Measurements from ENCODE around the gene HECTD4. TPM values are rescaled to one million over a fixed set of nuclear protein-coding genes. Genes with fewer than 3 reads are reported as not detected.

HECTD4 gene
- total and polyA plus RNA-seq, 9 of the 15 experiments (the other 6 are each of a cell fraction or from before 2014, with no cell fraction given): 3.5 to 33.3 (median 13.5) TPM

DNA sequence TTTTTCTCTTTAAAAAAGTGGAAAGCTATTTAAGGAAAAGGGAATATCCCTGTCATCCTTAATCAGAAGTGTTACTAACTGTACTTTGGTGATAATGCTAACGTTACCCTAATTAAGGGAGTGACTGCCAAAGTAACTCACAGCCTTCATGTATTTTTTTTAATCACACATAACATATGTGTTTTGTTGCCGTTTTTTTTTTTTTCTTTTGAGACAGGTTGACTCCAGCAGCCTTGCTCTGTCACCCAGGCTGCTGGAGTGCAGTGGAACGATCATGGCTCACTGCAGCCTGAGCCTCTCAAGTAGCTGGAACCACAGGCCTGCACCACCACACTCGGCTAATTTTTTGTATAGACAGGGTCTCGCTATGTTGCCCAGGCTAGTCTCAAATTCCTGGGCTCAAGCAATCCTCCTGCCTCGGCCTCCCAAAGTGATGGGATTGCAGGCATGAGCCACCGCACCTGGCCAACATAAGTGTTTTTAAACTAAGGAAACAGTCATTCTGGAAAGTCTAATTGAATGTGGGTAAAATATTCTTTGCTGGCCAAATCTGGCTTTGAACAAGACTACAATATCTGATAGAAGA lies 56.5 kb downstream of the HECTD4 start:
- Histone ChIP-seq H3K36me3 (ENCODE audit: control insufficient read depth, insufficient read depth, low read length) (no peaks in the 10 kb centered on the region), H3K27ac (ENCODE audit: extremely low read depth, low read depth, low read length) (no peak overlapping the region), H3K4me3 (no peak overlapping the region), H4K20me1 (replicated peaks; ENCODE audit: control insufficient read depth, insufficient read depth, low read length) (no peaks in the 10 kb centered on the region), H3K4me2 (ENCODE audit: insufficient read depth, low read length) (no peak overlapping the region), H3K79me2 (ENCODE audit: control insufficient read depth, insufficient read depth, low read length) (peaks cover 17% of the 10 kb centered on the region), H3K4me1 (replicated peaks in 1 of 2; ENCODE audit: control insufficient read depth in 2 of 2, insufficient read depth in 2 of 2, low read length in 2 of 2) (peaks cover 4 to 7% of the 10 kb centered on the region in 2 experiments; a peak in 3 of 5 replicates), H3K9ac (ENCODE audit: insufficient read depth in 1 of 2, low read depth in 2 of 2, low read length in 2 of 2) (no peak overlapping the region), H2AFZ (ENCODE audit: low read depth, low read length) (no peak overlapping the region), H3K9me3 (replicated peaks; ENCODE audit: control insufficient read depth, insufficient read depth, low read depth, low read length) (no peaks in the 10 kb centered on the region), H3K9me1 (ENCODE audit: control insufficient read depth, insufficient read depth, low read length) (no peaks in the 10 kb centered on the region), H3K27me3 (ENCODE audit: control insufficient read depth in 2 of 2, insufficient read depth in 2 of 2, low read length in 2 of 2) (no peaks in the 10 kb centered on the region)
- ChIA-PET CTCF (ENCODE audit: low intra/inter-chr PET ratio) (no interaction called here), POLR2A (interaction anchor here (1.4 kb wide), 1 partner anchor 10 kb away, joined by 6 read pairs; no protein-coding TSS in a partner anchor)
- FAIRE-seq: peak; percentile 15
- in situ Hi-C loops (cut with MboI) (no loop called here), intact Hi-C loops (cut with micrococcal nuclease) (no loop called here)
- BruUV-seq (replicated peaks): no TSS peak
- peak; percentile 52 for ATAC-seq
- DNase-seq (ENCODE audit: extremely low read depth in 1 of 4, low spot score in 3 of 4): peak in 1 of 4 experiments; percentile 19
- 58% methylated on average over 7 of the region's 7 CpGs for WGBS (ENCODE audit: insufficient coverage, low coverage, missing lambda C conversion rate)
- TF ChIP-seq RBFOX2 (IDR thresholded peaks at IDR 0.05; ENCODE audit: low read depth, low read length) (no peak), SRSF1 (IDR thresholded peaks at IDR 0.05; ENCODE audit: low read depth, low read length) (no peak), ZNF3 (CRISPR knock-in tag; IDR thresholded peaks at IDR 0.05) (no peak), CBFA2T3 (IDR thresholded peaks at IDR 0.05) (peak; percentile 52), TCF3 (CRISPR knock-in tag; IDR thresholded peaks at IDR 0.05) (peak; percentile 21; the same call in 1 of the 2 replicates), ZNF121 (CRISPR knock-in tag; conservative IDR thresholded peaks at IDR 0.05) (0 out of 2 replicates have a peak, but pooled peaks have one; percentile 5), ARID1B (IDR thresholded peaks at IDR 0.05) (peak; percentile 17; the same call in 1 of the 2 replicates), ZNF274 (IDR thresholded peaks at IDR 0.05; ENCODE audit: borderline replicate concordance, low read depth, low read length) (no peak), GATA2 (CRISPR knock-in tag; IDR thresholded peaks at IDR 0.05) (no peak), ZNF766 (CRISPR knock-in tag; conservative IDR thresholded peaks at IDR 0.05) (no peak), ZFX (CRISPR knock-in tag; IDR thresholded peaks at IDR 0.05) (peak; percentile 36; the same call in 1 of the 2 replicates), TGIF2 (CRISPR knock-in tag; IDR thresholded peaks at IDR 0.05) (no peak), ZEB2 (IDR thresholded peaks at IDR 0.05) (no peak), ZC3H8 (IDR thresholded peaks at IDR 0.05) (no peak), ZNF384 (IDR thresholded peaks at IDR 0.05; ENCODE audit: low read depth, low read length) (peak; percentile 61; the same call in 1 of the 2 replicates)
- TF ChIP-seq, protein P1, sequence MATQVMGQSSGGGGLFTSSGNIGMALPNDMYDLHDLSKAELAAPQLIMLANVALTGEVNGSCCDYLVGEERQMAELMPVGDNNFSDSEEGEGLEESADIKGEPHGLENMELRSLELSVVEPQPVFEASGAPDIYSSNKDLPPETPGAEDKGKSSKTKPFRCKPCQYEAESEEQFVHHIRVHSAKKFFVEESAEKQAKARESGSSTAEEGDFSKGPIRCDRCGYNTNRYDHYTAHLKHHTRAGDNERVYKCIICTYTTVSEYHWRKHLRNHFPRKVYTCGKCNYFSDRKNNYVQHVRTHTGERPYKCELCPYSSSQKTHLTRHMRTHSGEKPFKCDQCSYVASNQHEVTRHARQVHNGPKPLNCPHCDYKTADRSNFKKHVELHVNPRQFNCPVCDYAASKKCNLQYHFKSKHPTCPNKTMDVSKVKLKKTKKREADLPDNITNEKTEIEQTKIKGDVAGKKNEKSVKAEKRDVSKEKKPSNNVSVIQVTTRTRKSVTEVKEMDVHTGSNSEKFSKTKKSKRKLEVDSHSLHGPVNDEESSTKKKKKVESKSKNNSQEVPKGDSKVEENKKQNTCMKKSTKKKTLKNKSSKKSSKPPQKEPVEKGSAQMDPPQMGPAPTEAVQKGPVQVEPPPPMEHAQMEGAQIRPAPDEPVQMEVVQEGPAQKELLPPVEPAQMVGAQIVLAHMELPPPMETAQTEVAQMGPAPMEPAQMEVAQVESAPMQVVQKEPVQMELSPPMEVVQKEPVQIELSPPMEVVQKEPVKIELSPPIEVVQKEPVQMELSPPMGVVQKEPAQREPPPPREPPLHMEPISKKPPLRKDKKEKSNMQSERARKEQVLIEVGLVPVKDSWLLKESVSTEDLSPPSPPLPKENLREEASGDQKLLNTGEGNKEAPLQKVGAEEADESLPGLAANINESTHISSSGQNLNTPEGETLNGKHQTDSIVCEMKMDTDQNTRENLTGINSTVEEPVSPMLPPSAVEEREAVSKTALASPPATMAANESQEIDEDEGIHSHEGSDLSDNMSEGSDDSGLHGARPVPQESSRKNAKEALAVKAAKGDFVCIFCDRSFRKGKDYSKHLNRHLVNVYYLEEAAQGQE (IDR thresholded peaks at IDR 0.05; ENCODE audit: borderline replicate concordance): no peak
- TF ChIP-seq, protein P1 (CRISPR knock-in tag; IDR thresholded peaks at IDR 0.05; ENCODE audit: low read depth): no peak

All from K562 (cell line).